GM23248 (cell line): ENCODE measurements around the gene SPAG9.

Experiments
- EZH2 ChIP-seq: fragments of 200-600 bp; sonication (generic); IDR thresholded peaks from 2 replicates; pipeline ENCODE4 v1.6.1; 2018; ENCODE audit warnings: antibody characterized with exemption, mild to moderate bottlenecking; ENCODE audit not compliant: insufficient read depth, poor library complexity, severe bottlenecking
- EZH2phosphoT487 ChIP-seq: fragments of 200-600 bp; sonication (generic); IDR thresholded peaks from 2 replicates; pipeline ENCODE4 v1.6.1; 2018; ENCODE audit warnings: antibody characterized with exemption, moderate library complexity, mild to moderate bottlenecking, low read depth; ENCODE audit not compliant: insufficient read depth

DNA sequence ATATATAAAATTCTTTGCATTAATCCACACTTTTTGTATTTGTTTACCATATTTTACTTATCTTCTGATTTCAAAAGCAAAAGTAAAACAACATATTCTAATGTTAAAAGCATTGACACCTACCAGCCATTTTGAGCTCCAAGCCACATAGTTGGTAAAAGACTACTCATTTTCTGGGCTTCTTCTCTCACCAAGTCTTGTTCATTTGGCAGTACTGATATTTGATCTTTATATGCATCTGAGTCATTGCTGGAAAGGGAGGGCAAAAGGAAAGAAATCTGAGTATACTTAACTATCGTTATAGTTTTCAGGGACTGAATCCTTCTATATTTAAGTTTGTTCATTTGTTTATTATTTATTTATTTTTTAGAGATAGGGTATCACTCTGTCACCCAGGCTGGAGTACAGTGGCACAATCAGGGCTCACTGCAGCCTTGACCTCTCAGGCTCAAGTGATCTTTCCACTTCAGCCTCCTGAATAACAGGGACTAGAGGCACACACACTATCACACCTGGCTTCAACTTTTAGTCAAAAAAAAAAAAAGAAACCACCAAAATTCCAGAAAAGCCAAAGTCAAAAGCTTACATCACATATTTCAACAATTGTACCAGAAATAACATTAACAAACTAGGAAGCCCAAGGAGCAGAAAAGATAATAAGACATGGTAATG, 133.5 kb downstream of the SPAG9 start:
- TF ChIP-seq EZH2, result no peak
- no peak for TF ChIP-seq EZH2phosphoT487
